NCI-H446 treated with DMSO at 0.1 percent for 48 hours (cell line): ENCODE results near the gene MAGEA8.
"Not testable (repeated sequence)": the region's sequence is repeated elsewhere in the genome, so short reads cannot be mapped to it uniquely, and the experiment has no call there.

Source experiments
- DNase-seq: peaks from one replicate; lab custom pipeline; 2025; lab: John Stamatoyannopoulos, UW

The MAGEA8 gene, protein sequence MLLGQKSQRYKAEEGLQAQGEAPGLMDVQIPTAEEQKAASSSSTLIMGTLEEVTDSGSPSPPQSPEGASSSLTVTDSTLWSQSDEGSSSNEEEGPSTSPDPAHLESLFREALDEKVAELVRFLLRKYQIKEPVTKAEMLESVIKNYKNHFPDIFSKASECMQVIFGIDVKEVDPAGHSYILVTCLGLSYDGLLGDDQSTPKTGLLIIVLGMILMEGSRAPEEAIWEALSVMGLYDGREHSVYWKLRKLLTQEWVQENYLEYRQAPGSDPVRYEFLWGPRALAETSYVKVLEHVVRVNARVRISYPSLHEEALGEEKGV

GRCh38 chrX:149881081-149881711, at the start of gene MAGEA8:
Gene MAGEA8 (plus strand): TSS chrX:149881183. CDS start chrX:149884273, 3,090 bp downstream.
- no peak for DNase-seq

DNA sequence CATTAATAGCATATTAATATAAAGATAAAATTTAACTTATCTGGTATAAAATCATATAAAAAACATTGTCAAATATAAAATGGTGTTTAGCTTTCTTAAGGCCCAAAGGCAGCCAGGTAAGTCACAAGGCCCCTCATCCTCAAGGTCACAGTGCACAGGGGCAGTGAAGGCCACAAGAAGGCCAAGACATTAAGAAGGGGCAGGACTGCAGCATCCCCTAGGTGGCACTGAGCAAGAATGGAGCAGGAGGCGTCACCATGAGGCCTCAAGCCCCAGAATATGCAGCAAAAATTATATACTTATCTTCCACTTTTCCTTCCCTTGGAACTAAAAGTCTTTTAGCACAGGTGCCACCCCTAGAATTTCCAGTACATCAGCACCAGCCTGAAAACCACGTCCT, 49.5 kb upstream of the MAGEA8 start:
- no peak for DNase-seq

- not testable (repeated sequence) for DNase-seq
Measured at GRCh38 chrX:149836728-149837127, 44.3 kb upstream of the MAGEA8 start.

- no peak for DNase-seq
Measured at GRCh38 chrX:149837167-149837566, 43.8 kb upstream of the MAGEA8 start.

DNA sequence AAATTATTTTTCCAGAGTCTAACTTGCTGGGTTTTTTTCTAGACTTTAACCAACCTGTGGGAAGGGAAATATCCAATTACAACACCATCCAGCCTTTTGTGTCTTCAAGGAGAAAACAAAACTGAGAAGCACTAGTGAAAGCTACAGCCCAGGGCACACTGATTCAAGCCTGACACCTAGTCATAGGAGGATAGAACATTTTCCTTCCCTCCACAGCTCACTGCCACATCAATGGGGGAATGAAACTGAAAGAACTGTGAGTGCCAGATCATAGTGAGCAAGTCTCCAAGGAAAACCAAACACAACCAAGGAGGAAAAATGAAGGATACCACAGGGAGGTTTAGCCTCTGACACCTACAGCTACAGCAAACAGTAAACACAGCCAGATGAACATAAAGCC, 43.3 kb upstream of the MAGEA8 start:
- no peak for DNase-seq

DNA sequence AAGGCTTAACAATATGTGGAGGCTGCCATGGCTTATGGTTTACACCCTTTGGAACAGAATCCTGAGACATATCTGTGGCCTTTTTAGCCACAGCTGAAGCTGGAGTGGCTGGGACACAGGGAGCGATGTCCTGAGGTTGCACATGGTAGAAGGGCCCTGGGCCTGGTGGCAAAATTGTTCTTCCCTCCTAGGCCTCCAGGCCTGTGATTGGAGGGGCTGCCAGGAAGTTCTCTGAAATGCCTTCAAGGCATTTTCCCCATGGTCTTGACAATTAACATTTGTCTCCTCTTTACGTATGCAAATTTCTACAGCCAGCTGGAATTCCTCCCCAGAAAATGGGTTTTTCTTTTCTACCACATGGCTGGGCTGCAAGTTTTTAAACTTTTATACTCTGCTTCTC, 39.1 kb upstream of the MAGEA8 start:
- no peak for DNase-seq

GRCh38 chrX:149845385-149845784, 35.6 kb upstream of the MAGEA8 start:
- DNase-seq = no peak

- no peak for DNase-seq
Measured at GRCh38 chrX:149846789-149847188, 34.2 kb upstream of the MAGEA8 start.

GRCh38 chrX:149848855-149849254, 32.1 kb upstream of the MAGEA8 start:
- DNase-seq = no peak

GRCh38 chrX:149849787-149850186, 31.2 kb upstream of the MAGEA8 start:
- no peak for DNase-seq

GRCh38 chrX:149851864-149852263, 29.1 kb upstream of the MAGEA8 start:
- no peak for DNase-seq

DNA sequence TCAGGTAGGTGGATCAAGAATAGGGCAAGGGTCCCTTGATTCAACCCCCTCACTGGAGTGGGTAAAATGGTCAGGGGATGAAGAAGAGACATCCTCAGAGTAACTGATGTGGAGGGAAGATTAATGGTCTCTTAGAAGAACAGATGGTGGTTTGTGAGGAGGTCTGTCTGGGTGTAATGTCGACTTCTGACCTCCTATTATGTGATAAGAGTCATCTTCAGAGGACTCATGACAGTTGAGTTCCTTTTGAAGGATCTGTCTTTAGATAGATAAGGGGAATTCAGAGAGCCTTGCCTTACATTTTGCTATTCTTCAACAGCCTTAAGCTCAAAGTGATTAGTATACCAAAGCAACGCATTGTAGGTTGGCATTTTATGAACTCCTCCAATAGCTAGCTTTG, 27.1 kb upstream of the MAGEA8 start:
- no peak for DNase-seq

- no peak for DNase-seq
Measured at GRCh38 chrX:149858592-149858991, 22.4 kb upstream of the MAGEA8 start.

DNA sequence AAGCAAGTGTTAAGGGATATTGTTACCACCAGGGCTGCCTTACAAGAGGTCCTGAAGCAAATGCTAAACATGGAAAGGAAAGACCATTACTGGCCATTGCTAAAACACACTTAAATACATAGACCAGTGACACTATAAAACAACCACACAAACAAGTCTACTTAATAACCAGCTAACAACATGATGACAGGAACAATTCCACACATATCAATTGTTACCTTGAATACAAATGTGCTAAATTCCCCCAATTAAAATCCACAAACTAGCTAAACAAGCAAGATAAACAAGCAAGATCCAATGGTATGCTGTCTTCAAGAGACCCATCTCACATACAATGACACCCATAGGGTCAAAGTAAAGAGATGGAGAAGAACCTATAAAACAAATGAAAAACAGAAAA, 20.5 kb upstream of the MAGEA8 start:
- no peak for DNase-seq

GRCh38 chrX:149865390-149865789, 15.6 kb upstream of the MAGEA8 start:
- DNase-seq = no peak

GRCh38 chrX:149867488-149867887, 13.5 kb upstream of the MAGEA8 start:
- no peak for DNase-seq

GRCh38 chrX:149870840-149871239, 10.1 kb upstream of the MAGEA8 start:
- no peak for DNase-seq

GRCh38 chrX:149871433-149871832, 9.6 kb upstream of the MAGEA8 start:
- DNase-seq = no peak

DNA sequence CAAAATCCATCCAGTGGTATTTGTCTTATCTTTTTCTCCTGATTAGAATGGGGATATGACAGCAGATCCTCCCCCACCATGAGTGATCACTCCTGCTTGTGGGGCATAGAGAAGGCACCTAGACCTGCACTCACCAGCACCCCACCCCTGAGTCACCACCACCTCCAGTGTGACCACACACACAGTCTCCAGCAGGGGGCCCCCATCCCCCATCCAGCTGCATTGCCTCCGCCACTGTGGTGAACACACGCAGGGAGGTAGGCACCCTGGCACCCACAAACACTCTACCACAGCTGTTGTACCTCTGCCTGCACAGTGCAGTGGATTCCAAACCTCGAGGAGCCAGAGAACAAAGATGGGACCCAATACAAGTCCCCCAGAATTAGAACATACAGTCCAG, 9.0 kb upstream of the MAGEA8 start:
- no peak for DNase-seq

DNA sequence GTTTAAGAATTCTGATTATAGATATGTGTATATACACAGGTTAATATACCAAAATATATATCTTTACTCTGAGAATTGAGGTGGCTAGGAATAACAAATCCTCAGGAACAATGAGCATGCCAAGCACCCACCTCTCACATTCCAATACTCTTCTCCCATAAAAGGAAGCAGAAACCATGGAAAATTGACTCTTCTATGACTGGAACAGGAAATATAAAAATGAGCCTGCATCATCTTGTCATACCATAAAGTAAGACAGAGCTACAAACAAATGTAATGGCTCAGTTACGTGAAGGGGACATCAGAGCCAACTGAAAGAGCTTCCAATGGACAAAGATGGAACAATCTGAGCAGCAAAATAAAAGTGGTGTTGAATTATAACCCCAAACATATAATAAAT, 3.8 kb upstream of the MAGEA8 start:
- no peak for DNase-seq

- DNase-seq = no peak
Measured at GRCh38 chrX:149877636-149878035, 3.3 kb upstream of the MAGEA8 start.

DNA sequence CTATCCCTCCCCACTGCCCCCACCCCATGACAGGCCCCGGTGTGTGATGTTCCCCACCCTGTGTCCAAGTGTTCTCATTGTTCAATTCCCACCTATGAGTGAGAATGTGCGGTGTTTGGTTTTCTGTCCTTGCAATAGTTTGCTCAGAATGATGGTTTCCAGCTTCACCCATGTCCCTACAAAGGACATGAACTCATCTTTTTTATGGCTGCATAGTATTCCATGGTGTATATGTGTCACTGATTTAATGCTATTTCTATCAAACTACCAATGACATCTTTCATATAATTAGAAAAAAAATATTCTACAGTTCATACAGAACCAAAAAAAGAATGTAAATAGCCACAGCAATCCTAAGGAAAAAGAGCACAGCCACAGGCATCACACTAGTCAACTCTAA, 9.8 kb downstream of the MAGEA8 start:
- not testable (repeated sequence) for DNase-seq

- no peak for DNase-seq
Measured at GRCh38 chrX:149898554-149898953, 17.6 kb downstream of the MAGEA8 start.
